Chondrocyte (in vitro differentiated cells): ENCODE measurements around the gene ARNT2. TPM values are rescaled to one million over a fixed set of nuclear protein-coding genes. Genes with fewer than 3 reads are reported as not detected.

Experiments used
- DNase-seq: peaks from one replicate; pipeline ENCODE4 v3.0.0; 2021; ENCODE audit warnings: mixed read lengths, low spot score
- H3K27ac Mint-ChIP-seq: one replicate; pipeline ENCODE4 v1.8.0; 2021; ENCODE audit warnings: mild to moderate bottlenecking, moderate library complexity, mixed read lengths; ENCODE audit not compliant: unreplicated experiment
- H3K27me3 Mint-ChIP-seq: 2 replicates; pipeline ENCODE4 v1.8.0; 2021; ENCODE audit warnings: low read depth, mixed read lengths
- H3K36me3 Mint-ChIP-seq: 2 replicates; pipeline ENCODE4 v1.8.0; 2021; ENCODE audit warnings: low read depth, mixed read lengths
- H3K4me1 Mint-ChIP-seq: 2 replicates; pipeline ENCODE4 v1.8.0; 2021; ENCODE audit warnings: low read depth, mild to moderate bottlenecking, mixed read lengths
- H3K4me3 Mint-ChIP-seq: one replicate; pipeline ENCODE4 v1.8.0; 2021; ENCODE audit warnings: mild to moderate bottlenecking, moderate library complexity, mixed read lengths; ENCODE audit not compliant: unreplicated experiment
- H3K9me3 Mint-ChIP-seq: 2 replicates; pipeline ENCODE4 v1.8.0; 2021; ENCODE audit warnings: low read depth, mixed read lengths
- CTCF ChIP-seq: fragments of 200-600 bp; sonication (generic); IDR thresholded peaks from 2 replicates; pipeline ENCODE4 v1.5.0; 2021; ENCODE audit warnings: antibody characterized with exemption, mild to moderate bottlenecking, moderate library complexity
- total RNA-seq: library from RNA; stranded (reverse); gene quantifications from 3 replicates; pipeline ENCODE4 v1.2.1, GENCODE V29; 2021

Gene ARNT2
- total RNA-seq, 1 donor from 2014 or later, result 20.2 TPM

DNA sequence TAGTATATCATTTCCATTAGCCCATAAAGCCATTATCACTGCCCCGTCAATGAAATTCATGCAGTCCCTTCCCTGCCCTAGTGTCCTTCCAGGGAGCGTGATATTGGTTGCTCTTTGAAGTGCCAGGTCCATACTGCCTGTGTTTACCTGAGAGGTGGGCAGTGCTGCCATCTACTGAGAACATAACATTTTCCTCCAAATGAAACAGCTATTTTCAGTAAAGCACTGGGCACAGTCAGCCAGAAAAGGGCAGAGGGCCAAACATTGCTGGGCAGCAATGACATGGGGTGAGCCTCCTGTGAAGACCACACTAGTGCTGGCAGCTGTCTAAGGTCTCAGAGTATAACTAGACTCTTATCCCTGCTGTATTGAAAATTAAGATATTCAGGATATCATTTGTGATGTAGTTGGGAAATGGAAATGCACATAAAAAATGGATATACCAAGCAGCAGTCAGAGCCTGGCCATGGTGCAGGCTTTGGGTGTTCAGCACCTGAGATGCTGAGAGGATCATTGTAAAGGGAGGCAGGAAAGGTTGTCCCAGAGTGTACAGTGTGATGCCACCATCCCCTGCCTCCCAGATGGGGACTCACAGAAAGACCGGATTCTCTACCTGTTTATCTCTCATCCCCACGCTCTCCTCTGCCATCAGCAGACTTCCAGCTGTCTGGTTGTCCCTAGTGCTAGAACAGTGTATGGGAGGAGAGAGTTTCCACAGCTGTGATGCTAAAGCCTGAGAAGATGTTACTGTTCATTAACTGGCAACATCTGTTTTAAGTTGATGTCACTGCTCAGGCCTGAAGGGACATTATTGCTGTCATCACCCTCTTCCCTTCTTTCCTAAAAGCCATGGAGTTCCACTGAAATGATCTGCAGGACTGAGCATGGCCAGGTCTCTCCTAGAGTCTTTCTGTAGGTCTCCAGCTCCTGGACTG is 108.8 kb downstream of the ARNT2 start:
- DNase-seq, result no peak
- Mint-ChIP-seq H3K4me3 (no peak overlapping the region), H3K4me1 (peaks cover 37% of the 10 kb centered on the region), H3K36me3 (peaks cover 28% of the 10 kb centered on the region), H3K9me3 (peaks cover 18% of the 10 kb centered on the region), H3K27me3 (no peaks in the 10 kb centered on the region), H3K27ac (peak overlapping the region; percentile 69)
- TF ChIP-seq CTCF, result peak; percentile 73

GRCh38 chr15:80514071-80514780 is 110.0 kb downstream of the ARNT2 start:
- DNase-seq, result no peak
- peaks cover 28% of the 10 kb centered on the region for H3K36me3 Mint-ChIP-seq
- peak overlapping the region; percentile 77 for H3K27ac Mint-ChIP-seq
- no peak for TF ChIP-seq CTCF
- H3K4me3 Mint-ChIP-seq, result no peak overlapping the region
- no peaks in the 10 kb centered on the region for H3K27me3 Mint-ChIP-seq
- peaks cover 18% of the 10 kb centered on the region for H3K9me3 Mint-ChIP-seq
- peaks cover 37% of the 10 kb centered on the region for H3K4me1 Mint-ChIP-seq

GRCh38 chr15:80517290-80517689 is 113.1 kb downstream of the ARNT2 start:
- H3K36me3 Mint-ChIP-seq, result peaks cover 18% of the 10 kb centered on the region
- H3K27me3 Mint-ChIP-seq, result no peaks in the 10 kb centered on the region

DNA sequence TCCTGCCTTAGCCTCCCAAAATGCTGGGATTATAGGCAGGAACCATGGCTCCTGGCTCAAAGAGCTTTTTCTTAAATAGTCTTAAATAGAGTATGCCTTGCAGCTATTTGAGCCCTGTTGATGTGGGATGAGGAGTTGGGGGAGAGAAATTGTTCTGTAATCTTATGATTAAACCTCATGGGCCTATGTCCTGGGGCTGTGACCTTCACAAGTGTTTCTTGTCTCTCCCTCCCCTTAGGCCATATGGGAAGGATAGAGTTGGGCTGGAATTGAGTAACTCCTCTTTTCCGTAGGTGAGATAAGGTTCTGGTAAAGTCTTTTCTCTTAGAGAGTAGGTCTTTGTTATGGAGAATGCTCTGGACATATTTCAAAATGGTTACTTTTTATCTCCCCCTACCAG is 114.3 kb downstream of the ARNT2 start:
- no peak overlapping the region for H3K4me3 Mint-ChIP-seq
- no peak overlapping the region for H3K27ac Mint-ChIP-seq
- no peak for DNase-seq
- H3K4me1 Mint-ChIP-seq, result peaks cover 40% of the 10 kb centered on the region
- no peak for TF ChIP-seq CTCF
- no peaks in the 10 kb centered on the region for H3K27me3 Mint-ChIP-seq
- peaks cover 15% of the 10 kb centered on the region for H3K9me3 Mint-ChIP-seq
- peaks cover 18% of the 10 kb centered on the region for H3K36me3 Mint-ChIP-seq

More at GRCh38 chr15:80517290-80517689, 113.1 kb downstream of the ARNT2 start:
- no peak for DNase-seq
- H3K4me1 Mint-ChIP-seq, result peaks cover 42% of the 10 kb centered on the region
- H3K27ac Mint-ChIP-seq, result no peak overlapping the region
- H3K9me3 Mint-ChIP-seq, result peaks cover 15% of the 10 kb centered on the region
- H3K4me3 Mint-ChIP-seq, result no peak overlapping the region
- no peak for TF ChIP-seq CTCF

DNA sequence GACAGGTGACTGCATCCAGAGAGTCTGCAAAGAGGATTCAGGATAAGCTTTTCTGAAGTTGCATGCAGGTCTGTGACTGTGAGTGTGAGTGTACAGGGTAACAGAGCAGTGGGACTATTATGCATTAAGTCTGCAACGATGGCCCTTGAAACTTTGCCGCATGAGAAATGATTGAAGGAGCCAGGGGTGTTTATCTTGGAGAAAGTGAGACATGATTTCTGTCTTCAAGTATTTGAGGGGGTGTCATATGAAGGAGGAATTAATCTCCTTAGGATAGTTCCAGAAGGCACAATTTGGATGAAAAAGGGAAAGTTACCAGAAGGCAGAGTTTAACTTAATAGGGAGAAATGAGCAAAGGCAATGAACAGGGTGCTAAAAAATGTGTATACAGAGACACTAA is 119.6 kb downstream of the ARNT2 start:
- Mint-ChIP-seq H3K27ac (peak overlapping the region; percentile 84), H3K27me3 (no peaks in the 10 kb centered on the region)
- DNase-seq, result no peak

More for the DNA sequence above, 119.6 kb downstream of the ARNT2 start:
- TF ChIP-seq CTCF, result no peak
- H3K4me3 Mint-ChIP-seq, result no peak overlapping the region
- H3K36me3 Mint-ChIP-seq, result peaks cover 9% of the 10 kb centered on the region
- peaks cover 50% of the 10 kb centered on the region for H3K4me1 Mint-ChIP-seq
- no peaks in the 10 kb centered on the region for H3K9me3 Mint-ChIP-seq
